Limb (tissue), 2 donors: Measurements from ENCODE around the gene TRIM32.

Experiments used
- DNase-seq, 2 donors: peaks; one replicate each; pipeline ENCODE4 v3.0.0-alpha.2; 2016; ENCODE audit errors: extremely low spot score in 2 of 2

Gene TRIM32

GRCh38 chr9:116687074-116687753 lies at the start of gene TRIM32:
Gene TRIM32 (plus strand): TSS chr9:116687305. CDS start chr9:116697743, 10,438 bp downstream.
- DNase-seq: peak; percentile 93 to 98

GRCh38 chr9:116639251-116639741 lies 47.8 kb upstream of the TRIM32 start:
- no peak for DNase-seq

DNA sequence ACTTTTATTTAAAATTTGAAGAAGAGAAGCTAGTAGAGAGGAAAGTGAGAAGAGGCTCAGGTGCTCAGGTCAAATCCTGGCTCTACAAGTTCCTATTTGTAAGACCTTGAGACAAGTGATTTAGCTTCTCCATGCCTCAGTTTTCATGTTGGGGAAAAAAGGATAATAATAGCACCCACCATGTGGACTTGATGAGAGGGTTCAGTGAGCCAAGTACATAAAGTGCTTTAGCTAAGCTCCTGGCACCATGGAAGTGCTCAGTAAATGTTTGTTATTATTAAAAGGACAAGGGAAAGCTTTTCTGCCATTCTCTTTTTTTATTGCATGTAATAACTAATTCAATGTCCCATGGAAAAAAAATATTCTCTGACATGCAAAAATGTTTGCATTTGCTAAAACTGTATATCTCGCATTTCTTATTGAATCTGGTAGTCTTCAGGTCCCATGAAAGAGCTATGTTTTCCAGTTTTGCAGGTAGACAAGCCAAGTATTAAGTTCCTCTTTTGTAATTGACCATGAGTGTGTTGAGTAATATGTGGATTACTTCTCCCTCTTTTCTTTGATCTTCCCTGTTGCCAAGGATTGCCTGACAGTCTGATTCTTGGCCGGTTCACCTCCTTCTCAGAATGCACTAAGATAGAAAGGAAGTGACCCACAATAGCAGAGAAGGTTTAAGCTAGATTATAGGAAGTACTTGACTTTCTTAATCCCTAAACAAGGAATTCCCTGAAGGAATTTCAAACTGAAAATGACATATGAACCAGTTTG lies 45.6 kb upstream of the TRIM32 start:
- no peak for DNase-seq

GRCh38 chr9:116643691-116644090 lies 43.4 kb upstream of the TRIM32 start:
- DNase-seq: no peak

- DNase-seq: no peak
Observed at GRCh38 chr9:116644091-116644688, 42.9 kb upstream of the TRIM32 start.

DNA sequence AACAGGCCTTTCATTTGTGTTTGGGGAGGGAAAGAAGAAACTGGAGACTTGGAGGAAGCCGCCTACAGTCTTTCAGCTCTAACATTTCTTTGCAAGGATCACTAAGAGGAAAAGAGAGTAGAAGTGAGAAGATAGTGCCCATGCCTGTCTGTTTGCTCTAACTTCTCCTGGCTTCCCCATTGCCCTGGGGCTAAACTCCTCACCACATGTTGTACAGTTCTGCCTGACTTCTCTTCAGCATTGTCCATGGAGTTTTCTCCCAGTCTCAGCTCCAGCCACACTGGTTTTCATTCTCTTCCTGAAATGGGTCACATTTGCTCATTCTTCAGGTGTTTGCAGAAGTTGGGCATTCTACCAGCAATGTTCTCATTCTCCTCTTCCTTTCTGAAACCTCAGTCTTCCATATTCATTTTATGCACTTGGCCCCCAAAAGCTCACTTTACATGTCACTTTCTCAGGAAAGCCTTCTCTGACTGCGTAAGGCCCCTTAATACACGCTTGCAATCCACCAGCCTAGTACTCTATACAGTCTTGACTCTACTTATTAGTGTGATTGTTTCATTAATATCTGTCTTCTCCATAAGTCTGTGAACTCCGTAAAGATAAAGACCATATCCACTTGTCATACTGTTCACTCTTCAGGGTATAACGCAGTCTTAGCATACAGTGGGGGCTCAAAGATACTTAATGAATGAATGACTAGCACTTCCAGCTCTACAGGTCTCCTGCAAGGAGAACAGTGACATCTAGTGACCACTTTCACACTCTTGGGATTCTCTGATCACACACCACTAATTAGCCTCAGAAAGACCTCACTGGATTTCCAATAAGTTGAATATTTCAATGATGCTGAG lies 40.2 kb upstream of the TRIM32 start:
- DNase-seq: peak in 1 of 2 donors; percentile 28

DNA sequence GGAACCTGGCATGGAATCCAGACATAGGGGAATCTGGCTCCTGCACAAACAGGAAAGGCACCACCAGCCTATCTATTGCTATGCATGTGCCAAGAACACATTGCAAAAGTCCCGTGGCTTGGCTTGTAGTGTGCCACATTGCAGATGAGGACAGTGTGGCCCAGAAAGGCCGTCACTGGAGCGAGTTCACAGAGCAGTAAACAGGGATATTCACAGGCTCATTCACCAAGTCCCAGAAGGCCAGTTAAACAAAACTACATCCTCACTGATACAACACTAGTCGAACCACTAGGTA lies 39.6 kb upstream of the TRIM32 start:
- no peak for DNase-seq

- no peak for DNase-seq
Observed at GRCh38 chr9:116653348-116654058, 33.6 kb upstream of the TRIM32 start.

DNA sequence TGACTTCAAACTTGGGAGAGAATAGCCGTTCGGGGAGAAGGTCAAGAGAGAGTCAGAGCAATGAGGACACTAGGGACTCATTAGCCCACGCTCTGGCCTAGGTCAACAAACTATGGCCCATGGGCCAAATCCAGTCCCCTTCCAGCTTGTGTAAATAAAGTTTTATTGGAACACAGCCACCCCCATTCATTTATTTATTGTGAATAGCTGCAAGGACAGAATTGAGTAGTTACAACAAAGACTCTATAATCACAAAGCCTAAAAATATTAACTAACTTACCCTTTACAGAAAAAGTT lies 33.1 kb upstream of the TRIM32 start:
- DNase-seq: no peak

- no peak for DNase-seq
Observed at GRCh38 chr9:116656501-116656971, 30.6 kb upstream of the TRIM32 start.

DNA sequence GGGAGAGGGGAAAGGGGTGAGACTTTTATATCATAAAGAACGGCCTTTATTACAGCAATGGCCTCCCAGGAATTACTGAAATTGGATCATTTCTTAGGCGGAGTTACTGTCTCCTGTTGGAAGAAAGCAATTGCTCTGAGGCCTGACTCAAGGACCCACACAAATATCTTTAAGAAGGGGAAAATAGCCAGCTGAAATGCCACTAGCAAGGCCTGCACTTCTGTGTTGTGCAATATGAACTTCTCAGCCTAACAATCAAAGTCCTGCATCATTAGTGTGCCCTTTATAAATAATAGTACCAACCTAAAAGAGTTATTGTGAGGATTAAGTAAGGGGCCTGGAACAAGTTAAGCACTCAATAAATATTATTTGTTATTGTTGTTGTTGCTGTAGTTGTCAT lies 30.1 kb upstream of the TRIM32 start:
- no peak for DNase-seq

DNA sequence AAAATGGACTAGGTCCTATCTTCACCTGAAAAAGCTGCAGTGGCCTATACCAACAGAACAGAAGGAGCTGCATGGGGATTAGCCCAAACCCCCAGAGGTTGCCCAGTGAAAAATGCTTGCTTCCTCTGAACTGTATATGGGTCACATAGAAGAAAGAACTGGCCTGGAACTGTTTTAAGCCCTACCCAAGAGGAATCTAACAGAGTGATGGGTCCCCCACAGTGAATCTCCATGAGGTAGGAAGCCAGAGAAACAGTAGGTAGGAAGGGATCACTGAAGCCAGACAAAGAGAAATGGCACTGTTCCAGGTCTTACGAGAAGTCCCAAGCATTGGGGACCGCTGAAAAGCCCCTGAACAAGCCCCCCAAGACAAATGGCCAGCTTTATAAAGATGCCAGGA lies 28.8 kb upstream of the TRIM32 start:
- DNase-seq: no peak

DNA sequence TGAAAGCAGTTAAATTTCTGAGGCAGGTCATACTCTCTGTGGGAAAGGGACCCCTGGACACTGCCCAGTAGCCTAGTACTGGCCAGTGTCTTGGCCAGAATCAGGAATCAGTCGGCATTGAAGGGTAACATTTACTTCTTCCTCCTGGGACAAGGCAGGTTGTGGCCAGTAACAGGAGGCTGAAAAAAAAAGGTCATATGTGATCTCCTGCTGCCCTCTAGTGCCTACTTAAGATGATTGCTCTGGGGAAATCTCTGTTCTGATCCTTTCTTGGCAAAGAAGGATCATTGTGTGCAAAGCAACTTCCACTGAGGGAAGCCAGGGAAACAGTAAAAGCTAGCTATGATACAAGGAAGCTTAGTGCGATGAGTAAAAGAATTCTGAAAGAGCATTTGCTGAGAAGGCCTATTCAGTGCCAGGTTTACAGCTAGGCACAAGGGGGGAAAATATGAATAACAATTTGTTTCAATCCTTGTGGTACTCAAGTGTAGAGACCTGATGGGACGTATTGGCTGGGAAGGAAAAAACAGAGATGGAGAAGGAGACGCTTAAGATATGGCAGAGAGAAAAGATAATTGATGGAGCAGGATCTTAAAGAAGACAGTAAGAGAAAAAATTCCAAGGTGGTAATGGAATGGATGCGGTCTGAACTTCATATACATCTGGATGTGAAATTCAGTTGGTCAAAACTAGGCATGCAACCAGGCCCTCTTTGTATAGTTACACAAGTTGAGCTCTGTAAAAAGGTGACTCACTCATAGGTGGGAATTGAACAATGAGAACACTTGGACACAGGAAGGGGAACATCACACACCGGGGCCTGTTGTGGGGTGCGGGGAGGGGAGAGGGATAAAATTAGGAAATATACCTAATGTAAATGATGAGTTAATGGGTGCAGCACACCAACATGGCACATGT lies 25.8 kb upstream of the TRIM32 start:
- peak; percentile 38 to 70 for DNase-seq

GRCh38 chr9:116662646-116663310 lies 24.3 kb upstream of the TRIM32 start:
- no peak for DNase-seq

DNA sequence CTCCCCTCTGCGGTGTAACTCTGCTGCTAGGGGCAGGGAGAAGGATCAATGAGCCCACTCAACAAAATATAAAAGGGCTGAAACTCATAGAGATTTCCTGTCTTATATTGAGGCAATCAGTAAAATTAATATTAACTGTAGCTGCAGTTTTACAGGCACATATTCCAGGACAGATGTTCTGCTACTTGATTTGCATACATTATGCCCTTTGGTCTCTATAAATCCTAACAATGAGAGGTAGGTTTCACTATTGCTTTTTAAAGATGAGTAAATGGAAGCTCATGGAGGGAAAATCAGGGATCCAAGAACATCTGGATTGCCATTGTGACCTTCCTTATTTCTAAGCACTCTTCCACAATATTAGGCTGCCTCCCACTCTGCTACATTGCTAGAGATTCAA lies 23.5 kb upstream of the TRIM32 start:
- DNase-seq: no peak

DNA sequence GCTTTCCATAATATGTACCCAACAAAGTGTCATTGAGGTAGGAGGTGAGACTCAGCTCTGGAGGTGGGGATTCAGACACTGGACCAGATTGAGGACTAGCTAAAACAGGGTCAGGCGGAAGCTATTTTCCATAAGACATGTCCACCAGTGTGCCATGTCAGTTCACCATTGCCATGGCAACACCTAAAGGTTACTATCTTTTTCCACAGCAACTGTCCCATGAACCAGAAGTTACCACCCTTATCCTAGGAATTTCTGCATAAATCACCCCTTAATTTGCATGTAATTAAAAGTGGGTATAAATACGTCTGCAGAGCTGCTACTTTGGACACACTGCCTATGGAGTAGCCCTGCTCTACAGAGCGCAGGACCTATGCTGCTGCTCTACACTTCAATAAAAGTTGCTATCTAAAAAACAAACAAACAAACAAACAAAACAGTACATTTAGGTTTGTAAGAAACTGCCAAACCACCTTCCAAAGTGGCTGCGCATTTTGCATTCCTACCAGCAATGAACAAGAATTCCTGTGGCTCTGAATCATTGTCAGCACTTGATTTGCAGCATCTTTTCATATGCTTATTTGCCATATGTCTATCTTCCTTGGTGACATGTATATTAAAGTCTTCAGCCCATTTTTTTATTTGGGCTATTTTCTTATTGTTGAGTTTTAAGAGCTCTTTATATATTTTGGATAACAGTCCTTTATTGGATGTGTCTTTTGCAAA lies 18.0 kb upstream of the TRIM32 start:
- DNase-seq: no peak

DNA sequence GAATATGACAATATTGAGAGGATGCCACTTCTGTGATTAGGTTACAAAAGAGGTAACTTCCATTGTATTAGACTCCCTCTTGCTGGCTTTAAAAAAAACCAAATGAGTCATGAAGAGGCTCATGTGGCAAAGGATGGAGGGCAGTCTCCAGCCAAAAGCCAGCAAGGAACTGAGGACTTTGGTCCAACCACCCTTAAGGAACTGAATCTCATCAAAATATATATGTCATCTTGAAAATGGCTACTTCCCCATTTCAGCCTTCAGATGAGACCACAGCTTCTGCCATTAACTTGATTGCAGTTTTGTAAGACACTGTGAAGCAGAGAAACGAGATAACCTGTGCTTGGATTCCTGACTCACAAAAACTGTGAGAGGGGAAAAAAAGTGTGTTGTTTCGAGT lies 15.5 kb upstream of the TRIM32 start:
- no peak for DNase-seq

DNA sequence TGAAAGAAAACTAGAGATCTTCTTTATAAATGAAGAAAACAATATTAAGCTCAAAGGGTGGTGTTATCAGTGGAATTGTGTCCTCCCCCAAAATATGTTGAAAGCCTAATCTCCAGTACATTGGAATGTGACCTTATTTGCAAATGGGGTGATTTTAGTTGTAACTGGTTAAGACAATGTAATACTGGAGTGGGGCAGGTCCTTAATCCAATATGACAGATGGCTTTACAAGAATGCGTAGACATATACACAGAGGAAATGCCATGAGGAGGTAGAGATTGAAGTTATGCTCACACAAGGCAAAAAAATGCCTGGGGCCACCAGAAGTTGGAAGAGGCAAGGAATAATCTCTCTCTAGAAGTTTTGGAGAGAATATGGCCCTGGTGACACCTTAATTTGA lies 13.7 kb upstream of the TRIM32 start:
- no peak for DNase-seq
